ENCODE measurements around the gene SPTLC3. TPM values are rescaled to one million over a fixed set of nuclear protein-coding genes. Genes with fewer than 3 reads are reported as not detected.

The SPTLC3 gene
- total RNA-seq, 1 donor from 2014 or later, result 26.4 TPM

DNA sequence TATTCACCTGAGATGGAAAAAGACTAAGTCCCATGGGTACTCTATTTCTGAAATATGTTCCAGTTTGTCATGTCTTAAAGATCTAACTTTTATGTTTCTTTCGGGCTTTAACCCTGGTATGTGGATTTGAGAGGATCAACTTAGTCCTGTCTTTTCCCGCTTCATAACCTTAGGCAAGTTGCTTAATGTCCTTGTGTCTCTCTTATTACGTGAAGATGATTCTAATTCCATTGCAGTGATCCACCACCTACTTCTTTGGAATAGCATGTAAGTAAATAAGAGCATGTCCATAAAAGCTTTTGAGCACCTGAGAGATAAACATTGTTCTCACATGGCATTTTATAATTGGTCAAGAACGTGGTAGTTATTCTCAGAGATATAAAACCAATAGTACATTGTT is 23.0 kb downstream of the SPTLC3 start:
- DNase-seq (ENCODE audit: low spot score), result no peak

DNA sequence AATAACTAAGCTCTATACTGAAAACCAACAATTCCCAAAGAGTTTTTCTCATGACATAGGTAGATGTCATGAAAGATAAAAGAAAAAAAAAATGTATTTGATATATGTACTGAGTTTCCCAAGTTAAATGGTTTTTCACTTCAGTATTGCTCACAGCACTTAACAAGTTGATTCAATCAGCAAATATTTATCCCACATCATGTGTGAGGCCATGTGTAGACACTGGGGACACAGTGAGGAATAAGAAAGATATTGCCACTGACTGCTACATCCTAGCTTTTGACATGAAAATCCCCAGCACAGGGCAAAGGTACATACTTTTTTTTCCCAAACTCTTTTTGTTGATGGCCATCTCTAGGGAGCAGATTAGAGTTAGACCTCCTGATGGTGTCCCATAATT is 25.3 kb downstream of the SPTLC3 start:
- DNase-seq (ENCODE audit: low spot score), result no peak

- DNase-seq (ENCODE audit: low spot score), result no peak
Observed at GRCh38 chr20:13034936-13035335, 26.2 kb downstream of the SPTLC3 start.

DNA sequence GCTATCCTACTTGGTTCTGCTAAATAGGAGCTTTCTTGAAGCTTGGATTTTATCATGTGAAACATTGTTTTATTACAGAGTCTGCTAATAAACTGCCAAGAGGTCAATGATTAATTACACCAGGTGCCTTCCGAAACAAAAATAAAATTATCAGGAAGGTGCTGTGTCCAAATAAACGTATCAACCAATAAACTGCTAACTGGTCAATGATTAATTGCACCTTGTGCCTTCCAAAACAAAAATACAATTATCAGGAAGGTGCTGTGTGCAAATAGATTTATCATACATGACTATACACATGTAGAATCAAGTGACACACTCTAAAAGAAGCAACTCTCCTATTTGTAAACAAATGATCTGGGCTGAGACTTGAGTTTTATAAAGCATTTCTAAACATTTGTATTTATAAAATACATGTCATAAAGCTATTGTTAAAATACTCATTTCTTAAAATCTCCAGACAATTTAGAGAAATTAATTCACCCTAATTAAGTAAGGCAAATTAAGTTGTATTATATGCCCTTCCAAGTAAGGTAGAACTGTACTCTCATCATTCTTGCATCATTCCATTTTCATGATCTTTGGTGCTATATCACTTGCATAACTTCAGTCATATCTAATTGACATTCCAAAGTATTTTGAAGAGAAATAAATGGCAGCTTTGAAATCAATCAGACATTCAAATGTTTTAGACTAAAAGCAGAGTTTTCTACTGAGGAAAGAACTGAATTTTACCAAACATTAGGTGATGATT is 26.8 kb downstream of the SPTLC3 start:
- DNase-seq (ENCODE audit: low spot score), result no peak

- no peak for DNase-seq (ENCODE audit: low spot score)
Observed at GRCh38 chr20:13037727-13038126, 29.0 kb downstream of the SPTLC3 start.

GRCh38 chr20:13041574-13042457 is 33.0 kb downstream of the SPTLC3 start:
- no peak for DNase-seq (ENCODE audit: low spot score)

DNA sequence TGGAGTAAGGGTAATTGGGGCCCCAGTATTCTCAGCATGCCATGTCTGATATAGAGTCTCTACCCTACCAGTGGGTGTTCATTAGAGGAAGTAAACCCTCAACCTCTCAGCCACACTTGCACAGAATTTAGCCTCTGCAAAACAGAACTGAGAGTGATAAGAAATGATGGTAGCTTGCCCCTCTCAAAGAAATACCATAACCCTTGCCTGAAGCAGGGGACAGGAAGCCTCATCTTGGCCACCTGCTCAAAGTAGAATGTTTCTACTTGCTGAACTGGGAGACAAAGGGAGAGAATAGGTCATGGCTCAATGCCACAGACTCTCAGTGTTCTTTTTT is 33.7 kb downstream of the SPTLC3 start:
- no peak for DNase-seq (ENCODE audit: low spot score)

GRCh38 chr20:13046409-13046808 is 37.6 kb downstream of the SPTLC3 start:
- DNase-seq (ENCODE audit: low spot score), result no peak

GRCh38 chr20:13054011-13054410 is 45.2 kb downstream of the SPTLC3 start:
- DNase-seq (ENCODE audit: low spot score), result no peak

- no peak for DNase-seq (ENCODE audit: low spot score)
Observed at GRCh38 chr20:13058666-13059389, 50.1 kb downstream of the SPTLC3 start.

DNA sequence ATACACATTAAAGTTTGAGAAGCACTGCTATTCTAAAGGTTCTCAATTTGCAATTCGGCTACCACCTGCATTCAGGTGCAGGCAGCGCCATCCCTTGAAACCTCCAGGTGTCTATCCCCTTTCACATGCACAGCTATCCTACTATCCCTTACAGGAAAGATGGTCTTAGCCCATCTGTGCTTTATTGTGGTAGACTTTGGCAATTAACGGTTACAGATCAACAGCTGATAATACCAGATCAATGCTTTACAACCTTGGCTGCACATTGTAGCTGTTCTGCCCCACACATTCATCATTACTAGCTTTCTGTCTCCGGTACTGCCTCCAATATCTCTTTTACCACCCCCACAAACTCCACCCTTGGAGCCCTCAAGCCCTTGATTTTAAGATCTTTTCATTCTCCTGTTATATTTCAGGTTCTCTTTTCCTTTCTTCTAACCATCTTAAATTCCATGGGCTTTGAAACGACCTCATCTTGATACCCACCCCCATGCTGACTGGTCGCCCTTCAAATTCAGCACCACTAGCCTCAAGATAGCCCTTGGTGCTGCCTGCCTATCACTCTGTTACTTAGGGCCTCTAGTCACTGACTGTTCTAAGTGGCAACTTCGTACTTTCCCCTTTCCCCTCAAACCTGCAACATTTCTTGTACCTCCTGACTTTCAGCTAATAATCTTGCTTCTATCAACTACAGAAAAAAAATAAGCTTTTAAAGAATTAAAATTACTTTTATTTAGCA is 50.8 kb downstream of the SPTLC3 start:
- DNase-seq (ENCODE audit: low spot score), result no peak

DNA sequence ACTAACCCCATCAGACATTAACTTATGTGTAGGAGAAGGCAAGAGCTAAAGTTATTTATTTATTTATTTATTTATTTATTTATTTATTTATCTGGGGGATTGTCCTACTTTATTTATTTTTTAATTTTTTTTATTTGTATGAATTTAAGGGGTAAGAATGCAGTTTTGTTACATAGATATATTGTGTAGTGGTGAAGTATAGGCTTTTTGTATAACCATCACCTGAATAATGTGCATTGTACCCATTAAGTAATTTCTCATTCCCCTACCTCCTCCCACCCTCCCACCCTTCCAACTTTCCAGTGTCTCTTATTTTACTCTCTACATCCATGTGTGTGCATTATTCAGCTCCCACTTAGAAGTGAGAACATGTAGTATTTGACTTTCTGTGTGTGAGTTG is 51.6 kb downstream of the SPTLC3 start:
- DNase-seq (ENCODE audit: low spot score), result no peak

GRCh38 chr20:13061381-13061780 is 52.6 kb downstream of the SPTLC3 start:
- DNase-seq (ENCODE audit: low spot score), result no peak

DNA sequence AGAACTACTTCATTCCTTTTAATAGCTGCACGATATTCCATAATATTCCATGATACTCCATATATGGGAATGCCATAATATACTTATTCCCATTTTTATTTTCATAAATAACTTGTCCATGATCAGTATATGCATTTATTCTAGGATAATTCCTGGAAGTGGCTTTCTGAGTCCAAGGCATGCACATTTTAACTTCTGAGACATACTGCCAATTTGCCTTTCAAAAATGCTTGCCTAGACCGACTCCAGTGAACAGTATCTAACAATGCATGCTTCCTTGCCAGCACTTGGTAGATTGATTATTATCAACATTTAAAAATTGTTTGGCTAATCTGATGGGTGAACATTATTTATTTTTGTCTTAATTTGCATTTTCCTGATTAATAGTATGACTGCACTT is 54.0 kb downstream of the SPTLC3 start:
- no peak for DNase-seq (ENCODE audit: low spot score)

DNA sequence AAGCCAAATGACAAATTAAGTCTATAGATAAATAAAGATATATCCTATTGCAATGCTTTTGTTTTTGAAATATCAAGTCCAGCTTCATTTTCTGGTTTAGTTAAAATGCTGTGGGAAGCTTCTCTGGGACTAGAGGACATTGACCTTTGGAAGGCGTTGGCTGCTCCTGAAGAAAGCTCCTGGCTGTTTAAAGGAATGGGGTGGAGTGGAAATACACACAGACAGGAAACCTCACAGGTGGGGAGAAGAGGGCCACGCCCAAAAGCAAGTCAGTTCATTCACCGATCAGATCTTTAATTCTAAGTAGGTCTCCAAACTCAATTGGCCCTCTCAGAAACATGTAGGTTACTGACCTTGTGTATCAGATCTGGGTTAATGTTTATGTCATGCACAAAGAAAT is 59.6 kb downstream of the SPTLC3 start:
- no peak for DNase-seq (ENCODE audit: low spot score)

GRCh38 chr20:13081877-13082276 is 73.1 kb downstream of the SPTLC3 start:
- no peak for DNase-seq (ENCODE audit: low spot score)

DNA sequence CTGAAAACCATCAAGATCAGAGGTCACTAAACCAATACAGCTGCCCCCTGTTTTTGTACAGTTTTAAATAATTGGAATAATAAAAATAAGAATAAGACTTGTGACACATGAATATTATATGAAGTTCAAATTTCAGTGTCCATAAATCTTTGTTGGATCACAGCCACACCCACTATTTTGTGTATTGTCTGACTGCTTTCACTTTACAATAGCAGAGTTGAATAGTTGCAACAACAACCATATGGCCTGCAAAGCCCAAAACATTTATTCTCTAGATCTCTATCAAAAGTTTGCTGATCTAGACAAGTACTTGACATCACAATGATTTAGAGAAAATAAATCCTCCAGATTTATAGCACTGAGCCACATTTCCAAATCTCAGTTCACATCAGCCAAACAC is 73.6 kb downstream of the SPTLC3 start:
- DNase-seq (ENCODE audit: low spot score), result no peak

DNA sequence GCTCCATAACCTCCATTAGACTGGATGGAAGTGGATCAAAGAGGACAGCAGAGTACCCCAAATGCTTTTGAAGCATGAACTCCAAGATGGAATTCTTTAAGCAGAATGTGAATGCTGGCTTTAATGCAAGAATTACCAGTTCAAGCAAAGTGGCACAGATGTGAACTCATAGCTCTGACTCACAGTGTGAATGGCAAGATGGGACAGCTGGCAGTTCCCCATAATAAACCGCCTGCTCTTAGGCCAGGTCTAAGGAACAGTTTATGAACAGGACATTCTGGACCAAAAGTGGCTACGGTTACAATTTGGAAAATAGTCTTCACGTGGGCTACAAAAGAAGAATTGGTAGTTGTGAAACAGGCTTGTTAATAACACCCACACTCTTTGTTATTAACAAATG is 76.5 kb downstream of the SPTLC3 start:
- no peak for DNase-seq (ENCODE audit: low spot score)

GRCh38 chr20:13089950-13090469 is 81.2 kb downstream of the SPTLC3 start:
- DNase-seq (ENCODE audit: low spot score), result no peak

GRCh38 chr20:13092111-13092510 is 83.3 kb downstream of the SPTLC3 start:
- no peak for DNase-seq (ENCODE audit: low spot score)

DNA sequence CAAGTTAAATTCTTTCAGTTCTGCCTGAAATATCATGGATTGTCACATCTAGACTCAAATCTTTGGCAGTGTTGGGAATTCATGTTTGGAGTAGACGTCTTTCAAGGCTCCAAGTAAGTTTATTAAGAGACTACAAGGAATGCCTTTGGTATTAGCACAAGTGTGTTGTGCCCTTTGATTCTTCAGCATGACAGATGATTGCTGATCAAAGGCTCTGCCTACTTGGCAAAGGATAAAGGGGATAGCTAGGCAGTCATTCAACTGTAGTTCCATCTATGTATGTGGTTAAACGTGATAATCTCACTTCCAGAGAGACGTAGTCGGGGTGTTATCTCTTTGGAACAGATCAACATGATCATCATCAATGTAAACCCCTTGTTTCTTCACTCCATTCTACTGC is 86.2 kb downstream of the SPTLC3 start:
- no peak for DNase-seq (ENCODE audit: low spot score)
